Fibroblast of the aortic adventitia (primary cell): Measurements from ENCODE around the gene ZSCAN25. TPM values are rescaled to one million over a fixed set of nuclear protein-coding genes. Genes with fewer than 3 reads are reported as not detected.

ENCODE experiments used
- DNase-seq: peaks from one replicate; pipeline ENCODE4 v3.0.0-alpha.2; 2010; ENCODE audit warnings: low read depth
- H3K4me3 ChIP-seq: 2 replicates; pipeline ENCODE4 v1.5.1; 2011; ENCODE audit warnings: low read depth, mild to moderate bottlenecking, control low read depth, low read length, moderate library complexity
- total RNA-seq: library from RNA; depleted of rRNA; stranded (reverse); fragments of >200 nt; gene quantifications from 2 replicates; pipeline ENCODE4 v1.2.3, GENCODE V29; 2012; ENCODE audit warnings: low replicate concordance
- TF ChIP-seq, protein P1 (sequence below): IDR thresholded peaks from 2 replicates; pipeline ENCODE4 v1.5.1; 2011; ENCODE audit warnings: mild to moderate bottlenecking, low read length, control low read depth, inconsistent platforms; ENCODE audit not compliant: insufficient read depth

ZSCAN25 gene
- total RNA-seq, 1 donor: 8.1 TPM

DNA sequence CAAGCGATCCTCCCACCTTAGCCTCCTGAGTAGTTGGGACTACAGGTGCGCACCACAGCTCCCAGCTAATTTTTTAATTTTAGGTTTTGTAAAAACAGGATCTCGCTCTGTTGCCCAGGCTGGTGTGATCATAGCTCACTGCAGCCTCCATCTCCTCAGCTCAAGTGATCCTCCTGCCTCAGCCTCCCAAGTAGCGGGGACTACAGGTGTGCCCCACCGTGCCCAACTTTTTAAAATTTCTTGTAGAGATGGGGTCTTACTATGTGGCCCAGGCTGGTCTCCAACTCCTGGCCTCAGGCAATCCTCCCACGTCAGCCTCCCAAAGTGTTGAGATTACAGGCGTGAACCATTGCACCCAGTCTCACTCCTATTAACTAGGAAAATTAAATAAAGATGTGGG lies 11.2 kb upstream of the ZSCAN25 start:
- DNase-seq: no peak
- no peak overlapping the region for H3K4me3 ChIP-seq
- TF ChIP-seq, protein P1, sequence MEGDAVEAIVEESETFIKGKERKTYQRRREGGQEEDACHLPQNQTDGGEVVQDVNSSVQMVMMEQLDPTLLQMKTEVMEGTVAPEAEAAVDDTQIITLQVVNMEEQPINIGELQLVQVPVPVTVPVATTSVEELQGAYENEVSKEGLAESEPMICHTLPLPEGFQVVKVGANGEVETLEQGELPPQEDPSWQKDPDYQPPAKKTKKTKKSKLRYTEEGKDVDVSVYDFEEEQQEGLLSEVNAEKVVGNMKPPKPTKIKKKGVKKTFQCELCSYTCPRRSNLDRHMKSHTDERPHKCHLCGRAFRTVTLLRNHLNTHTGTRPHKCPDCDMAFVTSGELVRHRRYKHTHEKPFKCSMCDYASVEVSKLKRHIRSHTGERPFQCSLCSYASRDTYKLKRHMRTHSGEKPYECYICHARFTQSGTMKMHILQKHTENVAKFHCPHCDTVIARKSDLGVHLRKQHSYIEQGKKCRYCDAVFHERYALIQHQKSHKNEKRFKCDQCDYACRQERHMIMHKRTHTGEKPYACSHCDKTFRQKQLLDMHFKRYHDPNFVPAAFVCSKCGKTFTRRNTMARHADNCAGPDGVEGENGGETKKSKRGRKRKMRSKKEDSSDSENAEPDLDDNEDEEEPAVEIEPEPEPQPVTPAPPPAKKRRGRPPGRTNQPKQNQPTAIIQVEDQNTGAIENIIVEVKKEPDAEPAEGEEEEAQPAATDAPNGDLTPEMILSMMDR: no peak

DNA sequence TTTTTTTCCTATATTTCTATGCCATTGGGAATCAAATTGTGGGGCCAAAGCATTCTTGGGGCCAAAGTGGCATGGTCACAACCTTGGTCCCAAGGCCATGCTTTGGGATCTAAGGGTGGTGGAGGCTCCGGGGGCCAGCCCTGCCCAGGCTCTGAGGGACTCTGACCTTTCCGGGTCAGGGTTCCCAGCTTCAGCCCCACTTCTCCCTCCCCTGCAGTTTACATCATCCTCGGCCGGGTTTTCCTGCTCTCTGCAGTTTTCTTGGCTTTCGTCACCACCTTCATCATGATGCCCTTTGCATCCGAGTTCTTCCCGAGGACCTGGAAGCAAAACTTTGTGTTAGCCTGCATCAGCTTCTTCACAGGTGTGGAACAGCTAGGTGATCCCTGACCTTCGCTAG lies 10.2 kb upstream of the ZSCAN25 start:
- no peak overlapping the region for H3K4me3 ChIP-seq
- TF ChIP-seq, protein P1: no peak
- DNase-seq: no peak

DNA sequence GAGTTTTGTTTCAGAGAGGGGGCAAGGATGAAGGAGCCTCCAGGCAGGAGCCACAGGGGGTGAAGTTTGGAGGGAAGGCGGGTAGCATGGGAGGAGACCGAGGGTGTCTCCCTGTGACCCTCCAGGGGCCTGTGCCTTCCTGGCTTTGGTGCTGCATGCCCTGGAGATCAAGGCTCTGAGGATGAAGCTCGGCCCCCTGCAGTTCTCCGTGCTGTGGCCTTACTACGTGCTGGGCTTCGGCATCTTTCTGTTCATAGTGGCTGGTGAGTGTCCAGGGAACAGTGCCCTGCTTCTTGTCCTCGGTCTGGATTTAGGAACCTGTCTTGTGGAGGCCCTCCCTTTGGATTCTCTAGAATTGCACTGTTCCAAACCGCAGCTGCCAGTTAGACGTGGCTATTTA lies 9.2 kb upstream of the ZSCAN25 start:
- TF ChIP-seq, protein P1: no peak
- no peak for DNase-seq

DNA sequence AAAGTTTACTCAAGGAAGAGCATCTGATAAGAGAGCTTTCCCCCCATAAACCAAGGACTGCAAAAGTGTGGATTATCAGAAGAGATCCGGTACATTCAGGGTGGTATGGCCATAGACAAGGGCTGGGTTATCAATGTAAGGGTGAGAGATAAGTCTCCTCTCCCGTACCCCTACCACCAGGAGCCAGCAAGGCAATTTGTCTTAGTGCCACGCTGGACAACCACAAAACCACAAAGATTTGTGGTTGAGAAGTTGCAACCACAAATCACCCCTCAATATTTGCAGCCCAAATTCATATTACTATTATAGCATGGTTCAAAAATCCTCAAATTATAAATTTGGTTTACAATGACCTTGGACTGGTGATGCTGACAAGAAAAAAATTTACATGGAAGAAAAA lies 2.3 kb upstream of the ZSCAN25 start:
- H3K4me3 ChIP-seq: no peak overlapping the region
- TF ChIP-seq, protein P1: no peak
- DNase-seq: no peak

More for the DNA sequence above, 9.2 kb upstream of the ZSCAN25 start:
- H3K4me3 ChIP-seq: no peak overlapping the region

DNA sequence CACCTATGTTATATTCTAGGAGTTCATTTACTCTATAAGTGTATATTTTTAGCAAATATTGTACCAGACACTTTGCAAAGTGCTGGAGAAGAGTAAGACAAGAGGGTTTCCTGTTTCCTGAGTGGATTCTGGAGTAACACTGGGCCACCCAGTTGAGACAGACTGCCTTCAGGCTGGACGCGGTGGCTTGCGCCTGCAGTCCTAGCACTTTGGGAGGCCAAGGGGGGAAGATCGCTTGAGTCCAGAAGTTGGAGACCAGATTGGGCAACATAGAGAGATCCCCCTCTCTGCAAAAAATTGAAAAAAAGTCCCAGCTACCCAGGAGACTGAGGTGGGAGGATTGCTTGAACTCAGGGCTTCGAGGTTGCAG lies 772 bp upstream of the ZSCAN25 start:
- no peak for DNase-seq
- H3K4me3 ChIP-seq: peak overlapping the region; percentile 99
- TF ChIP-seq, protein P1: no peak

DNA sequence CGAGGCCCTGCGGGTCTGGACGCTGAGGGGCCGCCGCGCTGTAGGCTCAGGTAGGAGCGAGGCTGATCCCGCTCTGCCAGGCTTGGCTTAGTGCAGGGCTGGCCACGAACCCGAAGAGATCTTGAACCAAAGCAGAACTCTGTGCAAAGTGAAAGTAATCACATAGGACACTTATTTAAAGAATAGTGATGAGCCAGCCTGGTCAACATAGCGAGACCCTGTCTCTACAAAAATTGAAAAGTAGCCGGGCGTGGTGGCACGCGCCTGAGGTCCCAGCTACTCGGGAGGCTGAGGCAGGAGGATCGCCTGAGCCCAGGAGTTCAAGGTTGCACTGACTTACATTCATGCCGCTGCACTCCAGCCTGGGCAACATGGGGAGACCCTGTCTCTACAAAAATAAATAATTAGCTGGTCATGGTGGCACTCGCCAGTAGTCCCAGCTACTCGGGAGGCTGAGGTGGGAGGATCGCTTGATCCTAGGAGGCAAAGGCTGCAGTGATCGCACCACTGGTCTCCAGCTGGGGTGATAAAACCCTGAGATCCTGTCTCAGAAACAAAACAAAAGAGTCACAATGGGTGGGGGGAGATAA lies 541 bp downstream of the ZSCAN25 start:
- DNase-seq: no peak
- TF ChIP-seq, protein P1: no peak
- H3K4me3 ChIP-seq: peak overlapping the region; percentile 99

DNA sequence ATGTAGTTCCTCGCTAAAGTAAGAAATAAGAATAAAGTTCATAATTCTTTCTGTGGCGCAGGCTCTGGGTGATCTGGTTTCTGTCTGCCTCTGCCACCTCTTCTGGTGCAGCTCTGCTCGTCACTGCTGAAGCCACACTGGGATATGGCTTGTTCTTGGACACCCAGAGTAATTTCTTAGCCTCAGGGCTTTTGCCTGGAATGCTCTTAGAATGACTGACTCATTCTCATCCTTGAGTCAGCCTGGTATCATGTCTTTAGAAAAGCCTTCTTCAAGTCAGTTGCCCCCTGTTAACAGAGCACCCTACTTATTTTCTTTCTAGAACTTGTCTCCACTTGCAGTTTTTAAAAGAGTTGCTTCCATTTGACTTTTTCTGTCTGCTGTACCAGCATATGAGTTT lies 2.0 kb downstream of the ZSCAN25 start:
- DNase-seq: no peak
- TF ChIP-seq, protein P1: no peak
- H3K4me3 ChIP-seq: no peak overlapping the region
